ENCODE measurements around the gene MOB3A. TPM values are rescaled to one million over a fixed set of nuclear protein-coding genes. Genes with fewer than 3 reads are reported as not detected.

Gene MOB3A
- total and polyA plus RNA-seq, 10 of the 15 experiments (the other 5 are each of a cell fraction or from before 2014, with no cell fraction given): 7.5 to 229 (median 79.4) TPM

GRCh38 chr19:2140138-2140569 is 44.0 kb upstream of the MOB3A start:
- RAD21 ChIA-PET (ENCODE audit: unreplicated experiment): no interaction called here
- SMC1A ChIA-PET (ENCODE audit: uncharacterized antibody, unreplicated experiment): interaction anchor here (1.4 kb wide), 1 partner anchor 42 kb away, joined by 3 read pairs; no protein-coding TSS in a partner anchor
- FAIRE-seq: no peak
- no peak for ATAC-seq
- Histone ChIP-seq H3K4me3 (no peak overlapping the region), H3K27ac (ENCODE audit: control insufficient read depth, insufficient read depth) (no peak overlapping the region), H2AFZ (ENCODE audit: control insufficient read depth, low read depth, low read length) (no peak overlapping the region), H3K79me2 (ENCODE audit: control insufficient read depth, insufficient read depth, low read length) (peaks cover 46% of the 10 kb centered on the region), H3K9me3 (replicated peaks; ENCODE audit: control insufficient read depth, insufficient read depth, low read length) (no peaks in the 10 kb centered on the region), H3K36me3 (ENCODE audit: control insufficient read depth in 2 of 2, insufficient read depth in 2 of 2, low read length in 1 of 2) (peaks cover 23 to 27% of the 10 kb centered on the region in 2 experiments), H4K20me1 (ENCODE audit: control insufficient read depth, insufficient read depth) (no peaks in the 10 kb centered on the region), H3K27me3 (replicated peaks in 1 of 2; ENCODE audit: control insufficient read depth in 2 of 2, insufficient read depth in 2 of 2, low read length in 1 of 2) (no peaks in the 10 kb centered on the region), H3K4me1 (ENCODE audit: control insufficient read depth, insufficient read depth, low read length) (no peaks in the 10 kb centered on the region; the same call in 1 of the 2 replicates), H3K4me2 (ENCODE audit: control insufficient read depth, insufficient read depth) (no peak overlapping the region), H3K9ac (ENCODE audit: control insufficient read depth, insufficient read depth, low read length) (no peak overlapping the region)
- DNase-seq (ENCODE audit: low read depth, low spot score): no peak
- CTCF ChIA-PET: no interaction called here
- intact Hi-C loops (cut with micrococcal nuclease; ENCODE audit: unreplicated experiment): no loop called here
- 82% methylated on average over 14 of the region's 14 CpGs for WGBS (ENCODE audit: insufficient coverage, insufficient replicate concordance, low lambda C conversion rate, missing lambda C conversion rate)
- POLR2A ChIA-PET: interaction anchor here (0.6 to 0.7 kb wide), 3 partner anchors 11 to 291 kb away, joined by 4 to 8 read pairs (median 8); partner anchors contain the start of genes LSM7 and SPPL2B
- in situ Hi-C loops (cut with MboI): no loop called here
- BruUV-seq (replicated peaks): no TSS peak
- no peak for TF ChIP-seq TBL1XR1 (IDR thresholded peaks at IDR 0.05; ENCODE audit: low read depth, low read length)
- no peak for TF ChIP-seq SRF (IDR thresholded peaks at IDR 0.05; ENCODE audit: low read depth in 2 of 2, low read length in 2 of 2)
- no peak for TF ChIP-seq SP1 (IDR thresholded peaks at IDR 0.05; ENCODE audit: low read depth, low read length)
- TF ChIP-seq PAX5 (IDR thresholded peaks at IDR 0.05; ENCODE audit: borderline replicate concordance, low read depth, low read length): no peak
- no peak for TF ChIP-seq ASH2L (IDR thresholded peaks at IDR 0.05; ENCODE audit: borderline replicate concordance, low read depth)
- TF ChIP-seq POLR2AphosphoS5 (IDR thresholded peaks at IDR 0.05; ENCODE audit: low read length): no peak
- TF ChIP-seq ZBTB4 (CRISPR knock-in tag; IDR thresholded peaks at IDR 0.05): no peak
- TF ChIP-seq CREB1 (IDR thresholded peaks at IDR 0.05; ENCODE audit: low read depth): no peak
- no peak for TF ChIP-seq PML (IDR thresholded peaks at IDR 0.05; ENCODE audit: low read length)
- no peak for TF ChIP-seq NKRF (conservative IDR thresholded peaks at IDR 0.05)
- TF ChIP-seq NR2C2 (IDR thresholded peaks at IDR 0.05; ENCODE audit: borderline replicate concordance, control insufficient read depth, insufficient read length, low read depth): no peak
- no peak for TF ChIP-seq E2F4 (IDR thresholded peaks at IDR 0.05; ENCODE audit: low read depth, low read length)
- no peak for TF ChIP-seq ZNF687 (IDR thresholded peaks at IDR 0.05)
- no peak for TF ChIP-seq POLR2AphosphoS2 (IDR thresholded peaks at IDR 0.05; ENCODE audit: low read depth, low read length)

Data from GM12878 (cell line).